Thoracic aorta (tissue), 2 donors: ENCODE measurements around the gene CYP24A1. TPM values are rescaled to one million over a fixed set of nuclear protein-coding genes. Genes with fewer than 3 reads are reported as not detected.

Experiments used
- ATAC-seq: fragments of 150-250 bp; one replicate; pipeline ENCODE4 v1.8.0; 2017; ENCODE audit warnings: low read depth; ENCODE audit not compliant: insufficient number of reproducible peaks, low FRiP score
- DNase-seq: peaks from one replicate; pipeline ENCODE4 v3.0.0-alpha.2; 2020; ENCODE audit warnings: low spot score
- H3K27ac ChIP-seq, 2 donors: fragments of 200-600 bp; sonication (generic); 1 replicate in 1 of 2; 2 replicates in 1 of 2; pipeline ENCODE4 v1.5.1; 2016; ENCODE audit warnings: mild to moderate bottlenecking in 2 of 2, moderate library complexity in 2 of 2
- H3K27me3 ChIP-seq: fragments of 200-600 bp; sonication (generic); replicated peaks from 2 replicates; pipeline ENCODE4 v1.6.0; 2016; ENCODE audit warnings: mild to moderate bottlenecking; ENCODE audit not compliant: insufficient read depth
- H3K36me3 ChIP-seq: fragments of 200-600 bp; sonication (generic); one replicate; pipeline ENCODE4 v1.5.1; 2016
- H3K4me1 ChIP-seq, 2 donors: fragments of 200-600 bp; sonication (generic); 1 replicate in 1 of 2; 2 replicates in 1 of 2; pipeline versions ENCODE4 v1.5.1 to v1.6.0; 2016; ENCODE audit warnings: low read depth in 2 of 2, mild to moderate bottlenecking in 1 of 2; ENCODE audit not compliant: control insufficient read depth in 1 of 2
- H3K4me3 ChIP-seq: fragments of 200-600 bp; sonication (generic); 2 replicates; pipeline ENCODE4 v1.5.1; 2016; ENCODE audit warnings: mild to moderate bottlenecking
- H3K9me3 ChIP-seq: fragments of 200-600 bp; sonication (generic); 2 replicates; pipeline ENCODE4 v1.5.1; 2016
- total RNA-seq, 2 donors: library from RNA; depleted of rRNA; stranded (reverse); fragments of >200 nt; gene quantifications; one replicate each; pipeline versions ENCODE4 v1.1.0 to v1.2.3, GENCODE V29; 2016
- TF ChIP-seq, protein P1 (sequence below): fragments of 200-600 bp; sonication (generic); IDR thresholded peaks from one replicate; pipeline ENCODE4 v1.5.1; 2019; ENCODE audit warnings: antibody characterized with exemption

The CYP24A1 gene
- total RNA-seq, 2 donors from 2014 or later = not detected

DNA sequence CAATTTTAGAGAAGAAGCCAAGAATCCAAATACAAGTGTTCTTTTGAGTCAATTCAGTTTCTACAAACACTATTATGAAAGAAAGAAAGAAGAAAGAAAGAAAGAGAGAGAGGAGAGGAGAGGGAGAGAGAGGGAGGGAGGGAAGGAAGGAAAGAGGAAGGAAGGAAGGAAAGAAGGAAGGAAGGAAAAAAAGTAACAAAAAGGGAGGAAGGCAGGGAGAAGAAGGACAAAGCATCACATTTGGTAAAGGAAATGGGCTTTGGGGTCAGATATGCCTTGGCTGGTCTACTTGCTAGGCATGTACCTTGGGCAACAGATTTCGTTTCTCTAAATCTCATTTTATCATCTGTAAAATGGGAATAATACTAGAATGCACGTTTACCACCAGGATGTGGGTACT lies 54.0 kb downstream of the CYP24A1 start:
- H3K27ac ChIP-seq = no peak overlapping the region
- DNase-seq (no peak), ATAC-seq (no peak)
- TF ChIP-seq, protein P1, sequence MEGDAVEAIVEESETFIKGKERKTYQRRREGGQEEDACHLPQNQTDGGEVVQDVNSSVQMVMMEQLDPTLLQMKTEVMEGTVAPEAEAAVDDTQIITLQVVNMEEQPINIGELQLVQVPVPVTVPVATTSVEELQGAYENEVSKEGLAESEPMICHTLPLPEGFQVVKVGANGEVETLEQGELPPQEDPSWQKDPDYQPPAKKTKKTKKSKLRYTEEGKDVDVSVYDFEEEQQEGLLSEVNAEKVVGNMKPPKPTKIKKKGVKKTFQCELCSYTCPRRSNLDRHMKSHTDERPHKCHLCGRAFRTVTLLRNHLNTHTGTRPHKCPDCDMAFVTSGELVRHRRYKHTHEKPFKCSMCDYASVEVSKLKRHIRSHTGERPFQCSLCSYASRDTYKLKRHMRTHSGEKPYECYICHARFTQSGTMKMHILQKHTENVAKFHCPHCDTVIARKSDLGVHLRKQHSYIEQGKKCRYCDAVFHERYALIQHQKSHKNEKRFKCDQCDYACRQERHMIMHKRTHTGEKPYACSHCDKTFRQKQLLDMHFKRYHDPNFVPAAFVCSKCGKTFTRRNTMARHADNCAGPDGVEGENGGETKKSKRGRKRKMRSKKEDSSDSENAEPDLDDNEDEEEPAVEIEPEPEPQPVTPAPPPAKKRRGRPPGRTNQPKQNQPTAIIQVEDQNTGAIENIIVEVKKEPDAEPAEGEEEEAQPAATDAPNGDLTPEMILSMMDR = no peak
- no peaks in the 10 kb centered on the region for H3K4me1 ChIP-seq
- no peak overlapping the region for H3K4me3 ChIP-seq
- no peaks in the 10 kb centered on the region for H3K27me3 ChIP-seq
- H3K36me3 ChIP-seq = no peaks in the 10 kb centered on the region
- H3K9me3 ChIP-seq = no peaks in the 10 kb centered on the region

DNA sequence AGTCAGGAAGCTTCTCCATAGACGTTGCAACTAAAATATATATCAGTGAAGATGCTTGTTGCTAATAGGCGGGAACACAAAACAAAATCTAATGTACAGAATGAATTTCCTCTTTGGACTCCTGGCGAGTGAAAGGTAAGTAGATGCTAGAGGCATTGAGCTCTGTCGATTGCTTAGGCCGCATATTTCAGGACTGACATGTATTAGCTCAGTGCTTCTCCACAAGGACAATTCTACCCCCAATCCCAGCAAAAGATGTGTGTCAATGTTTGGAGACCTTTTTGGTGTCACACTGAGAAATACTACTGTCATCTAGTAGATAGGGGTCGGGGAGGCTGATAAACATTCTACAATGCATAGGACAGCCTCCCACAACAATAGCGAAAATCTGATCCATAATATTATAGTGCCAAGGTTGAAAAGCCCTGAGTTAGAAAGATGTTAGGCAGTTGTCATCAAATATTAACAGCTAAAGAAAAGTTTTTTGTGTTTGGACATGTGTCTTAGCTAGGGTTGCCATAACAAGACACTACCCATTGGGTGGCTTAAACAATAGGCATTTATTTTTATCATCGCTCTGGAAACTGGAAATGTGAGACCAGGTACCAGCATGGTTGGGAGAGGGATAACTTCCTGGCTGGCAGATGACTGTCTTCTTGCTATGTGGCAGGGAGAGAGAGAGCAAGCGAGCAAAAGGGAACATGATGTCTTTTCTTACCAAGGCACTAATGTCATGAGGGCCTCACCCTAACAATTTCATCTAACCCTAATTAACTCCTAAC lies 55.4 kb downstream of the CYP24A1 start:
- H3K9me3 ChIP-seq = no peaks in the 10 kb centered on the region
- TF ChIP-seq, protein P1 = no peak
- H3K4me3 ChIP-seq = no peak overlapping the region
- H3K27ac ChIP-seq = no peak overlapping the region
- no peaks in the 10 kb centered on the region for H3K4me1 ChIP-seq
- no peak for ATAC-seq
- H3K36me3 ChIP-seq = no peaks in the 10 kb centered on the region
- DNase-seq = no peak
- no peaks in the 10 kb centered on the region for H3K27me3 ChIP-seq

DNA sequence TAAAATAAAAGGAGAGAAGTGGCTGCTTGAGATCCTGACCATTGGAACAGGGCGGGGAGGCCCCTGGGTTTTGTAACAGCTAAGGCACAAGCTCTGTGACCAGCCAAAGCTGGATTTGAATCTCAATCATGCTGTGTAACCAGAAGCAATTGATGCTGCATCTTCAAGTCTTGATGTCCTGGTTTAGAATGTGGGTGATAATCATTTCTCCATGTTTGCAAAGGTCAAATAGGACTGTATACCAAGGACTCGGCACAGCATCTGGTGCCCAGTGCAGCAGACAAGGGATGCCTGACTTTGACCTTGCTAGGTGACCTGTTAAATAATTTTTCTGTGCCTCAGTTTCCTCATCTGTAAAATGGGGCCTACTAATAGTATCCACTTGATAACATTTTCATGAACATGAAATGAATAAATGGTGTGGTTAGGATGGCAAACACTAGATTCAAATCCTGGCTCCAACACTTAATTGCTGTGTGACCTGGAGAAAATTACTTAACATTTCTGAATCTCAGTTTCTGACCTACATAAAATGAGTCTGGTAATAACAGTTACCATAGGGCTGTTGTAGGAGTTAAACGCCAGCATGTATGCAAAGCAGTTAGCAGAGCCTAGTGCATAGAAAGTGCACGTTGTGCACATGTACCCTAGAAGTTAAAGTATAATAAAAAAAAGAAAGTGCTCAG lies 57.1 kb downstream of the CYP24A1 start:
- ATAC-seq (no peak), DNase-seq (no peak)
- Histone ChIP-seq H3K4me1 (no peaks in the 10 kb centered on the region), H3K4me3 (no peak overlapping the region), H3K27ac (no peak overlapping the region), H3K27me3 (no peaks in the 10 kb centered on the region), H3K9me3 (no peaks in the 10 kb centered on the region), H3K36me3 (no peaks in the 10 kb centered on the region)
- TF ChIP-seq, protein P1 = no peak

DNA sequence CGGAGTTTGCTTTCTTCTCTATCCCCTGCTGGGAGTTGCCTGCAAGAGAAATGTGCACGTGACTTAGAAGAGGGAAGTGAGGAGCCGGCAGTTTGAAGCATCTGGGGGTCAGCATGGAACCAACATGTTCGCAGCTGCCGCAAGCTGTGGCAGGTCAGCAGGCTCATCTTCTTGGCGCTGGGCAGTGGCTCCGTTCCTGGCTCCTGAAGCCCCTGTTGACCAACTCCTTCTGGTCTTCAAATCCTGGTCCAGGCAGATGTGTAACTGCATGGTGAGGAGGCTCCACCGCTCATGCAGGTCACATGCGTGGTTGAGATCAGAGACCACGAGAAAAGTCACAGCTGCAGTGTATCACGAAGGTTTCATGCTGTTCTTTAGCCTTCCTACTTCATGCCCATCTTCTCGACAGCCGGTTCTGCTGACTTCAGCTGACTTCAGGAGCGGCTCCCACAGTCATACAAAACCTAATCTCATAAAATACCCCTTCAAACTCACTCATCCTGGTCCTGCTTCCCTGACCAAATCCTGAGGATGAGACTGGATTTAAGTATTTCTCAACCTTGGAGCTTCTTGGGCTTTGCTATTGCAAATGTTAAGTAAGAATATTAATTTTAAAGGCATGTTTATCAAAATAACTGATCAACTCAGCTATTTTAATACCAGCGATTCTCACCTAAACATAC lies 58.5 kb downstream of the CYP24A1 start:
- H3K27ac ChIP-seq = no peak overlapping the region
- no peak for DNase-seq

More for the DNA sequence above, 58.5 kb downstream of the CYP24A1 start:
- TF ChIP-seq, protein P1 = no peak
- Histone ChIP-seq H3K4me3 (no peak overlapping the region), H3K4me1 (no peaks in the 10 kb centered on the region), H3K36me3 (no peaks in the 10 kb centered on the region), H3K27me3 (no peaks in the 10 kb centered on the region), H3K9me3 (no peaks in the 10 kb centered on the region)
- ATAC-seq = no peak
